ENCODE data around the gene CTNNA1. TPM values are rescaled to one million over a fixed set of nuclear protein-coding genes. Genes with fewer than 3 reads are reported as not detected.
A peak's percentile ranks its signal among the peaks of the same experiment; 100 is the strongest.

The CTNNA1 gene
- polyA plus RNA-seq, 3 donors: 56.6 to 84.5 (median 66.2) TPM

GRCh38 chr5:138844125-138844461, 90.9 kb downstream of the CTNNA1 start:
- Mint-ChIP-seq H3K27me3 (ENCODE audit: low read depth in 3 of 3) (no peaks in the 10 kb centered on the region), H3K27ac (no peak overlapping the region), H3K4me3 (no peak overlapping the region), H3K4me1 (peaks cover 4% of the 10 kb centered on the region), H3K9me3 (no peaks in the 10 kb centered on the region), H3K36me3 (peaks cover 14 to 22% of the 10 kb centered on the region in 2 donors)
- Histone ChIP-seq H3K9ac (ENCODE audit: insufficient read depth, low read length, poor library complexity, severe bottlenecking) (no peak overlapping the region), H3K27ac (ENCODE audit: low read depth in 1 of 2, low read length in 2 of 2) (no peak overlapping the region), H4K20me1 (ENCODE audit: insufficient read depth, low read length) (peaks cover 84% of the 10 kb centered on the region), H3K4me1 (ENCODE audit: control insufficient read depth in 1 of 2, insufficient read depth in 2 of 2, low read length in 2 of 2) (no peaks in the 10 kb centered on the region), H2AFZ (ENCODE audit: insufficient read depth, low read depth, low read length, poor library complexity, severe bottlenecking) (no peak overlapping the region), H3K9me3 (replicated peaks in 1 of 2; ENCODE audit: control insufficient read depth in 1 of 2, insufficient read depth in 1 of 2, low read length in 2 of 2) (no peaks in the 10 kb centered on the region), H3K79me2 (ENCODE audit: insufficient read depth, low read length) (peaks cover 3% of the 10 kb centered on the region), H3K4me3 (replicated peaks in 1 of 3; ENCODE audit: low read depth in 2 of 3, low read length in 3 of 3) (no peak overlapping the region), H3K4me2 (replicated peaks; ENCODE audit: extremely low read depth, low read length, poor library complexity, severe bottlenecking) (no peak overlapping the region), H3K27me3 (ENCODE audit: control insufficient read depth in 2 of 2, insufficient read depth in 2 of 2, low read length in 2 of 2) (no peaks in the 10 kb centered on the region), H3K36me3 (replicated peaks in 1 of 2; ENCODE audit: control insufficient read depth in 1 of 2, insufficient read depth in 2 of 2, low read length in 2 of 2) (peaks cover 0 to 6% of the 10 kb centered on the region in 2 donors)
- no peak for TF ChIP-seq CTCF (IDR thresholded peaks at IDR 0.05)
- intact Hi-C loops (cut with micrococcal nuclease): no loop called here
- WGBS (ENCODE audit: insufficient coverage): 100% methylated on average over 2 of the region's 4 CpGs
- DNase-seq: no peak

DNA sequence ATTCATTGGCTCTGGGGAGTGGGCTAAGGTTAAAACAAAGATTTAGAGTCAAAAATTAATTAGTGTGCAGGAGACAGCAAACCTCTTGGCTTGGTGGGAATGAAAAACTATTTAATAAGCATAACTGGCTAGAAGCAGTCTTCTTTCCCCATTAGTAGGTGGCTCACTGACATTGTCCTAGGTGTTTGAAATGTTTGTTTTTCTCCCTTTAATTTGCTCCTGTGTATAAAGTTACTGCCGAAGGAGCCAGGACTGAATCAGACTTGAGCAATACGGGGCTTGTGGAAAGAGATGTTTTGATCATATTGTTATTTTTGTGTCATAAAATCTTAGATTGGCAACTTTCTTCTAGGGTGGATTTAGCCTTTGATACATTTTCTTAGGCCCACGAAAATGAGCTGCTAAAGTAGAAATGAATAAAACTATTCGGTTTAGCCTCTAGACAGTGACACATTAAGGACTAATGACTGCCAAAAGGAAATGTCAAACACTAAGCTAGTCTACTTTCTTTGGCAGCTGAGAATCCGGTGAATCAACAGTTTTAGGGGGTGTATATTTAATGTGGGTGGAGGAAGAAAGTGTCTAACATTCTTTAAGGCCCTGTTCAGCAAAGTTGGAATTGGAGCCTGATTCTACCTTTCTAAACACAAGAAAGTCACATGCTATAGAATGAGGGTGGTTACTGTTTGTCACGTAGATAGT, 91.7 kb downstream of the CTNNA1 start:
- Histone ChIP-seq H3K9ac (ENCODE audit: insufficient read depth, low read length, poor library complexity, severe bottlenecking) (no peak overlapping the region), H4K20me1 (ENCODE audit: insufficient read depth, low read length) (peaks cover 84% of the 10 kb centered on the region), H2AFZ (ENCODE audit: insufficient read depth, low read depth, low read length, poor library complexity, severe bottlenecking) (no peak overlapping the region), H3K27me3 (ENCODE audit: control insufficient read depth in 2 of 2, insufficient read depth in 2 of 2, low read length in 2 of 2) (no peaks in the 10 kb centered on the region), H3K4me1 (ENCODE audit: control insufficient read depth in 1 of 2, insufficient read depth in 2 of 2, low read length in 2 of 2) (no peaks in the 10 kb centered on the region), H3K4me3 (replicated peaks in 1 of 3; ENCODE audit: low read depth in 2 of 3, low read length in 3 of 3) (no peak overlapping the region), H3K79me2 (ENCODE audit: insufficient read depth, low read length) (no peaks in the 10 kb centered on the region), H3K9me3 (replicated peaks in 1 of 2; ENCODE audit: control insufficient read depth in 1 of 2, insufficient read depth in 1 of 2, low read length in 2 of 2) (no peaks in the 10 kb centered on the region), H3K4me2 (replicated peaks; ENCODE audit: extremely low read depth, low read length, poor library complexity, severe bottlenecking) (no peak overlapping the region), H3K36me3 (replicated peaks in 1 of 2; ENCODE audit: control insufficient read depth in 1 of 2, insufficient read depth in 2 of 2, low read length in 2 of 2) (peaks cover 0 to 6% of the 10 kb centered on the region in 2 donors), H3K27ac (ENCODE audit: low read depth in 1 of 2, low read length in 2 of 2) (no peak overlapping the region)
- Mint-ChIP-seq H3K4me1 (peaks cover 4% of the 10 kb centered on the region), H3K27me3 (ENCODE audit: low read depth in 3 of 3) (no peaks in the 10 kb centered on the region), H3K36me3 (peaks cover 12 to 17% of the 10 kb centered on the region in 2 donors), H3K27ac (peak overlapping the region in 1 of 7 donors; percentile 25), H3K4me3 (no peak overlapping the region), H3K9me3 (no peaks in the 10 kb centered on the region)
- no peak for TF ChIP-seq CTCF (IDR thresholded peaks at IDR 0.05)
- DNase-seq: no peak
- intact Hi-C loops (cut with micrococcal nuclease): no loop called here
- 80% methylated on average over 1 of the region's 6 CpGs for WGBS (ENCODE audit: insufficient coverage)

Data from CD14-positive monocyte (primary cell).